ENCODE measurements around the gene SDK1.

DNA sequence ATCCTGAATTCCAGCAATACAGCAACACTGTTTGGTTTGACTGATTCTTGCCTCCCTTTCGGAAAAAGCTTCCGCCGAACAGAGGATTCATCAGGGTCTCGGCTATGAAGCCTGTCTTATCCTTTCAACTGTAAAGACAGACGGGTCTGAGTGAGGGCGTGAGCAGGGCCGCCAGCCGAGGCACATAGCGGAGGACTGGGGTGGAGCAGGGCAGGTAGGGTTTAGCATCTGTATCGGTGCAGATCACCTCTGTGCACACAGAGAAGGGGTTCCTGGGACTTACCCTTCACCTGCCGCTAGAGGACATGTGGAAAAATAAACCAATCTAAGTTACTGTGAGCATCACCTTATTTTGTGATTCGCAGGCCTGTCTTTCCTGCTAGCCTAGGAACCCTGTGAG lies 724.2 kb downstream of the SDK1 start:
- TF ChIP-seq, protein P1, sequence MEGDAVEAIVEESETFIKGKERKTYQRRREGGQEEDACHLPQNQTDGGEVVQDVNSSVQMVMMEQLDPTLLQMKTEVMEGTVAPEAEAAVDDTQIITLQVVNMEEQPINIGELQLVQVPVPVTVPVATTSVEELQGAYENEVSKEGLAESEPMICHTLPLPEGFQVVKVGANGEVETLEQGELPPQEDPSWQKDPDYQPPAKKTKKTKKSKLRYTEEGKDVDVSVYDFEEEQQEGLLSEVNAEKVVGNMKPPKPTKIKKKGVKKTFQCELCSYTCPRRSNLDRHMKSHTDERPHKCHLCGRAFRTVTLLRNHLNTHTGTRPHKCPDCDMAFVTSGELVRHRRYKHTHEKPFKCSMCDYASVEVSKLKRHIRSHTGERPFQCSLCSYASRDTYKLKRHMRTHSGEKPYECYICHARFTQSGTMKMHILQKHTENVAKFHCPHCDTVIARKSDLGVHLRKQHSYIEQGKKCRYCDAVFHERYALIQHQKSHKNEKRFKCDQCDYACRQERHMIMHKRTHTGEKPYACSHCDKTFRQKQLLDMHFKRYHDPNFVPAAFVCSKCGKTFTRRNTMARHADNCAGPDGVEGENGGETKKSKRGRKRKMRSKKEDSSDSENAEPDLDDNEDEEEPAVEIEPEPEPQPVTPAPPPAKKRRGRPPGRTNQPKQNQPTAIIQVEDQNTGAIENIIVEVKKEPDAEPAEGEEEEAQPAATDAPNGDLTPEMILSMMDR (IDR thresholded peaks at IDR 0.05): no peak
- no peak for TF ChIP-seq EP300 (IDR thresholded peaks at IDR 0.05)
- TF ChIP-seq POLR2AphosphoS5 (IDR thresholded peaks at IDR 0.05): no peak
- TF ChIP-seq POLR2A (IDR thresholded peaks at IDR 0.05): no peak
